Pancreas (tissue), 10 donors: ENCODE measurements around the gene IL13RA2. TPM values are rescaled to one million over a fixed set of nuclear protein-coding genes. Genes with fewer than 3 reads are reported as not detected.

Source experiments
- ATAC-seq, 4 donors: fragments of 200-7000 bp; cut with Tn5 transposase; one replicate each; pipeline versions ENCODE4 v1.8.0 to v1.9.1; 2020; ENCODE audit warnings: mild to moderate bottlenecking in 4 of 4, moderate library complexity in 4 of 4
- DNase-seq, 6 donors: peaks; one replicate each; pipeline ENCODE4 v3.0.0-alpha.2; 2020
- FAIRE-seq: peaks from 2 replicates; lab custom pipeline; 2012; peaks lifted over from hg19 to GRCh38; lab: Jason Lieb, UNC
- H3K27ac ChIP-seq, 4 donors: fragments of 200-600 bp; sonication (generic); 1 replicate in 3 of 4; 2 replicates in 1 of 4; pipeline versions ENCODE4 v1.5.0 to v1.8.0; 2020
- H3K27me3 ChIP-seq, 4 donors: fragments of 200-600 bp; one replicate each; pipeline ENCODE4 v1.8.0; 2021
- H3K36me3 ChIP-seq, 3 donors: fragments of 200-600 bp; sonication (generic) in 1 of 3; one replicate each; pipeline versions ENCODE4 v1.5.0 to v1.8.0; 2020 to 2021
- H3K4me1 ChIP-seq, 3 donors: fragments of 200-600 bp; one replicate each; pipeline ENCODE4 v1.8.0; 2021
- H3K4me3 ChIP-seq, 4 donors: fragments of 200-600 bp; sonication (generic) in 2 of 4; one replicate each; pipeline versions ENCODE4 v1.5.0 to v1.8.0; 2020 to 2021
- H3K9me3 ChIP-seq, 4 donors: fragments of 200-600 bp; one replicate each; pipeline ENCODE4 v1.8.0; 2021
- CTCF ChIP-seq, 4 donors: fragments of 200-600 bp; sonication (generic) in 3 of 4; IDR thresholded peaks; one replicate each; pipeline versions ENCODE4 v1.5.0 to v1.8.0; 2021; ENCODE audit warnings: antibody characterized with exemption in 4 of 4
- WGBS, 2 donors: extraction: QIAGEN DNeasy Blood & Tissue Kit; methylation state at CpG; one replicate each; pipeline ENCODE4 v1.1.7; 2013; 5-methylcytosine and 5-hydroxymethylcytosine counted together
- intact Hi-C, 3 donors: fragments of 100-400 bp; cut with DNase I; formaldehyde crosslinking; loops; one replicate each; pipeline versions ENCODE4 v1.11.1 to v1.14.2; 2022
- polyA plus RNA-seq, 2 donors: library from polyadenylated mRNA; stranded (reverse); fragments of 200-250 nt; gene quantifications; one replicate each; pipeline ENCODE4 v1.2.3, GENCODE V29; 2013
- total RNA-seq, 6 donors: library from RNA; stranded (reverse); fragmentation: NEBNext Ultra II Directional in 4 of 6; extraction: Animal tissue kit (Norgen Biotek cat#: 25700) in 4 of 6; gene quantifications; one replicate each; pipeline versions ENCODE4 v1.2.1 to v1.2.4, GENCODE V29; 2021 to 2023
- donor health status: healthy with polysubstance abuse.
- donor health status: DM: no; HTN: no; CAD: no; lungs with moderate emphysema.
- donor health status: DM: no; HTN: no; CAD: no.
- donor health status: control.
- donor health status: control.
- donor health status: Bipolar disorder and iron deficiency.
- donor health status: DM: yes; HTN: yes; CAD: no.
- donor health status: DM: no; HTN: no; CAD: no.
- donor health status: DM: no; HTN: no; CAD: no.
- donor health status: DM: yes; HTN: yes; CAD: no.

IL13RA2 gene
- total and polyA plus RNA-seq, 8 donors = 0.09 to 0.28 TPM; not detected in 6

GRCh38 chrX:115036029-115036428, 18.6 kb upstream of the IL13RA2 start:
- no peak for DNase-seq
- no peak for ATAC-seq
- WGBS, 2 donors = 13 to 15% methylated on average over 1 of the region's 1 CpG
- H3K4me1 ChIP-seq = no peaks in the 10 kb centered on the region
- no peak for TF ChIP-seq CTCF (IDR thresholded peaks at IDR 0.05)
- intact Hi-C loops = no loop called here
- H3K27me3 ChIP-seq = peaks cover 0 to 25% (median 5%) of the 10 kb centered on the region in 4 donors
- no peak for FAIRE-seq
- H3K9me3 ChIP-seq = no peaks in the 10 kb centered on the region
- H3K27ac ChIP-seq = no peak overlapping the region
- no peaks in the 10 kb centered on the region for H3K36me3 ChIP-seq
- no peak overlapping the region for H3K4me3 ChIP-seq

- no peak for TF ChIP-seq CTCF (IDR thresholded peaks at IDR 0.05)
- DNase-seq (no peak), ATAC-seq (no peak), FAIRE-seq (no peak)
- Histone ChIP-seq H3K27ac (no peak overlapping the region), H3K4me3 (no peak overlapping the region), H3K36me3 (no peaks in the 10 kb centered on the region), H3K27me3 (peaks cover 0 to 9% (median 4%) of the 10 kb centered on the region in 4 donors), H3K9me3 (no peaks in the 10 kb centered on the region), H3K4me1 (no peaks in the 10 kb centered on the region)
- intact Hi-C loops = no loop called here
- WGBS, 2 donors = 54 to 59% methylated on average over 2 of the region's 2 CpGs
Observed at GRCh38 chrX:115031989-115032388, 14.6 kb upstream of the IL13RA2 start.

GRCh38 chrX:115030625-115031024, 13.2 kb upstream of the IL13RA2 start:
- Histone ChIP-seq H3K36me3 (no peaks in the 10 kb centered on the region), H3K4me3 (no peak overlapping the region), H3K4me1 (no peaks in the 10 kb centered on the region), H3K27me3 (peaks cover 0 to 4% (median 2%) of the 10 kb centered on the region in 4 donors), H3K9me3 (no peaks in the 10 kb centered on the region), H3K27ac (no peak overlapping the region)
- intact Hi-C loops = no loop called here
- FAIRE-seq = no peak
- no peak for TF ChIP-seq CTCF (IDR thresholded peaks at IDR 0.05)
- ATAC-seq = no peak
- WGBS, 2 donors = 24 to 47% methylated on average over 2 of the region's 2 CpGs
- no peak for DNase-seq

GRCh38 chrX:115029869-115030570, 12.6 kb upstream of the IL13RA2 start:
- Histone ChIP-seq H3K27me3 (peaks cover 0 to 4% (median 0%) of the 10 kb centered on the region in 4 donors), H3K9me3 (no peaks in the 10 kb centered on the region), H3K36me3 (no peaks in the 10 kb centered on the region), H3K4me3 (no peak overlapping the region), H3K4me1 (no peaks in the 10 kb centered on the region), H3K27ac (no peak overlapping the region)
- no peak for FAIRE-seq
- 54 to 65% methylated on average over 5 of the region's 5 CpGs for WGBS, 2 donors
- ATAC-seq = no peak
- DNase-seq = no peak
- TF ChIP-seq CTCF (IDR thresholded peaks at IDR 0.05) = no peak
- intact Hi-C loops = no loop called here

- Histone ChIP-seq H3K4me1 (no peaks in the 10 kb centered on the region), H3K9me3 (no peaks in the 10 kb centered on the region), H3K27ac (no peak overlapping the region), H3K36me3 (no peaks in the 10 kb centered on the region), H3K4me3 (no peak overlapping the region), H3K27me3 (peaks cover 0 to 3% (median 0%) of the 10 kb centered on the region in 4 donors)
- FAIRE-seq (no peak), ATAC-seq (no peak), DNase-seq (no peak)
- TF ChIP-seq CTCF (IDR thresholded peaks at IDR 0.05) = no peak
- intact Hi-C loops = no loop called here
Observed at GRCh38 chrX:115029440-115029839, 12.0 kb upstream of the IL13RA2 start.
